Umbilical cord (tissue), 1 donor: ENCODE measurements around the gene PABPN1. TPM values are rescaled to one million over a fixed set of nuclear protein-coding genes. Genes with fewer than 3 reads are reported as not detected.

Experiments
- total RNA-seq: library from RNA; depleted of rRNA; stranded (reverse); fragments of >200 nt; gene quantifications from one replicate; pipeline ENCODE4 v1.2.3, GENCODE V29; 2014; ENCODE audit warnings: low replicate concordance; ENCODE audit not compliant: insufficient read depth

Gene PABPN1
- total RNA-seq, 1 donor from 2014 or later = 24.1 TPM

Other genes with a start within 250 kb of the PABPN1 start
- 52.5 TPM for gene ACIN1, start 226.3 kb upstream of the PABPN1 start, total RNA-seq
- gene C14orf119, start 226.0 kb upstream of the PABPN1 start, total RNA-seq = 15.4 TPM
- 0.72 TPM for gene CIROP, start 216.5 kb upstream of the PABPN1 start, total RNA-seq
- 6.0 TPM for gene CEBPE, start 202.2 kb upstream of the PABPN1 start, total RNA-seq
- 25.0 TPM for gene SLC7A8, start 137.8 kb upstream of the PABPN1 start, total RNA-seq
- not detected for gene RNF212B, start 83.5 kb upstream of the PABPN1 start, total RNA-seq
- gene HOMEZ, start 35.3 kb upstream of the PABPN1 start, total RNA-seq = 12.3 TPM
- gene PPP1R3E, start 18.6 kb upstream of the PABPN1 start, total RNA-seq = 4.1 TPM
- 20.0 TPM for gene BCL2L2, start 14.6 kb upstream of the PABPN1 start, total RNA-seq
- 38.8 TPM for gene SLC22A17, start 31.4 kb downstream of the PABPN1 start, total RNA-seq
- 12.5 TPM for gene EFS, start 43.7 kb downstream of the PABPN1 start, total RNA-seq
- not detected for gene IL25, start 51.4 kb downstream of the PABPN1 start, total RNA-seq
- gene CMTM5, start 55.6 kb downstream of the PABPN1 start, total RNA-seq = 0.96 TPM
- not detected for gene MYH6, start 86.8 kb downstream of the PABPN1 start, total RNA-seq
- under 0.01 TPM for gene MYH7, start 114.2 kb downstream of the PABPN1 start, total RNA-seq
- gene NGDN, start 148.2 kb downstream of the PABPN1 start, total RNA-seq = 43.3 TPM
- 0.96 TPM for gene ZFHX2, start 230.3 kb downstream of the PABPN1 start, total RNA-seq
- 11.8 TPM for gene THTPA, start 234.8 kb downstream of the PABPN1 start, total RNA-seq
- gene AP1G2, start 246.3 kb downstream of the PABPN1 start, total RNA-seq = 23.1 TPM